HG03354 (cell line): ENCODE measurements around the gene TMEM163.

Experiments used
- ATAC-seq: cut with Tn5 transposase; IDR thresholded peaks from one replicate; pipeline ENCODE4 v1.9.1; 2021; ENCODE audit warnings: mild to moderate bottlenecking; ENCODE audit not compliant: unreplicated experiment, poor library complexity, severe bottlenecking

The TMEM163 gene

GRCh38 chr2:134564549-134564948, 154.3 kb downstream of the TMEM163 start:
- no peak for ATAC-seq

GRCh38 chr2:134558208-134558830, 160.5 kb downstream of the TMEM163 start:
- ATAC-seq, result no peak

- ATAC-seq, result no peak
Observed at GRCh38 chr2:134555411-134555810, 163.4 kb downstream of the TMEM163 start.

GRCh38 chr2:134553657-134554056, 165.1 kb downstream of the TMEM163 start:
- ATAC-seq, result no peak

GRCh38 chr2:134550566-134551164, 168.1 kb downstream of the TMEM163 start:
- no peak for ATAC-seq

GRCh38 chr2:134549104-134549503, 169.7 kb downstream of the TMEM163 start:
- ATAC-seq, result no peak

GRCh38 chr2:134540990-134541389, 177.8 kb downstream of the TMEM163 start:
- ATAC-seq, result no peak

- no peak for ATAC-seq
Observed at GRCh38 chr2:134539981-134540380, 178.8 kb downstream of the TMEM163 start.

- no peak for ATAC-seq
Observed at GRCh38 chr2:134537702-134538101, 181.1 kb downstream of the TMEM163 start.

- ATAC-seq, result no peak
Observed at GRCh38 chr2:134537121-134537520, 181.7 kb downstream of the TMEM163 start.

GRCh38 chr2:134536296-134536695, 182.5 kb downstream of the TMEM163 start:
- ATAC-seq, result no peak

GRCh38 chr2:134532537-134532936, 186.3 kb downstream of the TMEM163 start:
- ATAC-seq, result no peak

- no peak for ATAC-seq
Observed at GRCh38 chr2:134527381-134527780, 191.4 kb downstream of the TMEM163 start.

- ATAC-seq, result no peak
Observed at GRCh38 chr2:134522496-134523455, 196.0 kb downstream of the TMEM163 start.

GRCh38 chr2:134518101-134518500, 200.7 kb downstream of the TMEM163 start:
- ATAC-seq, result no peak

- no peak for ATAC-seq
Observed at GRCh38 chr2:134515137-134515536, 203.7 kb downstream of the TMEM163 start.

GRCh38 chr2:134513465-134513804, 205.4 kb downstream of the TMEM163 start:
- ATAC-seq, result no peak

GRCh38 chr2:134512734-134513464, 205.9 kb downstream of the TMEM163 start:
- no peak for ATAC-seq

GRCh38 chr2:134508391-134508790, 210.4 kb downstream of the TMEM163 start:
- ATAC-seq, result no peak

- no peak for ATAC-seq
Observed at GRCh38 chr2:134507697-134508096, 211.1 kb downstream of the TMEM163 start.
